ENCODE measurements around the gene C15orf39. TPM values are rescaled to one million over a fixed set of nuclear protein-coding genes. Genes with fewer than 3 reads are reported as not detected.

C15orf39 gene
- total RNA-seq, 1 donor = 8.1 TPM

GRCh38 chr15:75203017-75203907 is 1.6 kb downstream of the C15orf39 start:
- DNase-seq (ENCODE audit: low read depth) = peak; percentile 30
- peak overlapping the region; percentile 94 for H3K4me3 ChIP-seq (ENCODE audit: low read depth, low read length)
- no peak for TF ChIP-seq CTCF (IDR thresholded peaks at IDR 0.05; ENCODE audit: insufficient read depth, low read length)

- DNase-seq (ENCODE audit: low read depth) = no peak
- no peak for TF ChIP-seq CTCF (IDR thresholded peaks at IDR 0.05; ENCODE audit: insufficient read depth, low read length)
- H3K4me3 ChIP-seq (ENCODE audit: low read depth, low read length) = peak overlapping the region; percentile 94
These were observed 2.2 kb downstream of the C15orf39 start for GRCh38 chr15:75203908-75204263.

- H3K4me3 ChIP-seq (ENCODE audit: low read depth, low read length) = peak overlapping the region; percentile 94
- peak; percentile 89 for DNase-seq (ENCODE audit: low read depth)
- TF ChIP-seq CTCF (IDR thresholded peaks at IDR 0.05; ENCODE audit: insufficient read depth, low read length) = peak; percentile 98
These were observed 2.8 kb downstream of the C15orf39 start for GRCh38 chr15:75204340-75205063.

GRCh38 chr15:75205064-75205395 is 3.3 kb downstream of the C15orf39 start:
- TF ChIP-seq CTCF (IDR thresholded peaks at IDR 0.05; ENCODE audit: insufficient read depth, low read length) = no peak
- H3K4me3 ChIP-seq (ENCODE audit: low read depth, low read length) = no peak overlapping the region
- DNase-seq (ENCODE audit: low read depth) = no peak

- no peak for TF ChIP-seq CTCF (IDR thresholded peaks at IDR 0.05; ENCODE audit: insufficient read depth, low read length)
These were observed 4.3 kb downstream of the C15orf39 start for GRCh38 chr15:75206006-75206405.

GRCh38 chr15:75206803-75207617 is 5.3 kb downstream of the C15orf39 start:
- no peak overlapping the region for H3K4me3 ChIP-seq (ENCODE audit: low read depth, low read length)
- no peak for TF ChIP-seq CTCF (IDR thresholded peaks at IDR 0.05; ENCODE audit: insufficient read depth, low read length)
- DNase-seq (ENCODE audit: low read depth) = no peak

More at GRCh38 chr15:75206006-75206405, 4.3 kb downstream of the C15orf39 start:
- H3K4me3 ChIP-seq (ENCODE audit: low read depth, low read length) = no peak overlapping the region
- no peak for DNase-seq (ENCODE audit: low read depth)
